Mesenchymal stem cell (in vitro differentiated cells and primary cell): ENCODE measurements around the gene ZNF611.
"Not testable (repeated sequence)": the region's sequence is repeated elsewhere in the genome, so short reads cannot be mapped to it uniquely, and the experiment has no call there.

Source experiments
- DNase-seq: peaks from one replicate; pipeline ENCODE4 v3.0.0-alpha.2; 2013
- H2AFZ ChIP-seq: one replicate; pipeline ENCODE4 v1.6.1; 2013; ENCODE audit warnings: low read depth, mild to moderate bottlenecking, control low read depth, inconsistent platforms, low read length, moderate library complexity
- H2AK5ac ChIP-seq: 2 replicates; pipeline ENCODE4 v1.6.1; 2013; ENCODE audit warnings: low read length, moderate library complexity, mild to moderate bottlenecking, inconsistent platforms; ENCODE audit not compliant: severe bottlenecking
- H2BK120ac ChIP-seq: one replicate; pipeline ENCODE4 v1.6.1; 2013; ENCODE audit warnings: low read depth, mild to moderate bottlenecking, inconsistent platforms, low read length, moderate library complexity
- H2BK12ac ChIP-seq, 2 experiments: one replicate each; pipeline ENCODE4 v1.6.1; 2013; ENCODE audit warnings: inconsistent platforms in 2 of 2, low read length in 2 of 2, mild to moderate bottlenecking in 2 of 2, moderate library complexity in 2 of 2, control low read depth in 1 of 2
- H2BK15ac ChIP-seq: one replicate; pipeline ENCODE4 v1.6.1; 2013; ENCODE audit warnings: mild to moderate bottlenecking, low read depth, inconsistent platforms; ENCODE audit not compliant: poor library complexity, severe bottlenecking
- H2BK5ac ChIP-seq: 2 replicates; pipeline ENCODE4 v1.6.1; 2013; ENCODE audit warnings: low read depth, mild to moderate bottlenecking, low read length, control low read depth, inconsistent platforms; ENCODE audit not compliant: poor library complexity, severe bottlenecking
- H3K14ac ChIP-seq, 2 experiments: one replicate each; pipeline ENCODE4 v1.6.1; 2013; ENCODE audit warnings: inconsistent platforms in 2 of 2, low read length in 2 of 2, control low read depth in 1 of 2, mild to moderate bottlenecking in 1 of 2, moderate library complexity in 1 of 2
- H3K18ac ChIP-seq, 2 experiments: one replicate each; pipeline ENCODE4 v1.6.1; 2013; ENCODE audit warnings: inconsistent platforms in 2 of 2, low read length in 2 of 2, control low read depth in 1 of 2, low read depth in 1 of 2, mild to moderate bottlenecking in 1 of 2
- H3K23ac ChIP-seq, 2 experiments: one replicate each; pipeline ENCODE4 v1.6.1; 2013; ENCODE audit warnings: inconsistent platforms in 2 of 2, low read length in 2 of 2, mild to moderate bottlenecking in 2 of 2, moderate library complexity in 2 of 2, control low read depth in 1 of 2
- H3K27ac ChIP-seq: 2 replicates; pipeline ENCODE4 v1.5.1; 2013; ENCODE audit warnings: mild to moderate bottlenecking, moderate library complexity, low read length, control low read depth, inconsistent platforms; ENCODE audit not compliant: poor library complexity, severe bottlenecking
- H3K27me3 ChIP-seq, 2 experiments: 2 replicates each; pipeline versions ENCODE4 v1.6.1 to v1.7.0; 2013; ENCODE audit warnings: low read length in 2 of 2, mild to moderate bottlenecking in 2 of 2, moderate library complexity in 2 of 2, control low read depth in 1 of 2, inconsistent platforms in 1 of 2; ENCODE audit not compliant: control insufficient read depth in 1 of 2, insufficient read depth in 1 of 2
- H3K36me3 ChIP-seq, 2 experiments: 2 replicates each; pipeline versions ENCODE4 v1.6.1 to v1.7.0; 2013; ENCODE audit warnings: low read length in 2 of 2, control low read depth in 1 of 2, inconsistent platforms in 1 of 2, low read depth in 1 of 2, mild to moderate bottlenecking in 1 of 2; ENCODE audit not compliant: insufficient read depth in 2 of 2, control insufficient read depth in 1 of 2
- H3K4ac ChIP-seq, 2 experiments: one replicate each; pipeline ENCODE4 v1.6.1; 2013; ENCODE audit warnings: inconsistent platforms in 2 of 2, low read length in 2 of 2, mild to moderate bottlenecking in 2 of 2, moderate library complexity in 2 of 2, control low read depth in 1 of 2, low read depth in 1 of 2
- H3K4me1 ChIP-seq: 2 replicates; pipeline ENCODE4 v1.6.1; 2013; ENCODE audit warnings: low read depth, low read length, control low read depth; ENCODE audit not compliant: control insufficient read depth, insufficient read depth
- H3K4me2 ChIP-seq: 2 replicates; pipeline ENCODE4 v1.6.1; 2013; ENCODE audit warnings: low read length, mild to moderate bottlenecking, inconsistent platforms; ENCODE audit not compliant: poor library complexity, severe bottlenecking
- H3K4me3 ChIP-seq, 2 experiments: 2 replicates each; pipeline versions ENCODE4 v1.5.1 to v1.7.0; 2013; ENCODE audit warnings: low read length in 2 of 2, mild to moderate bottlenecking in 2 of 2, control low read depth in 1 of 2, low read depth in 1 of 2; ENCODE audit not compliant: insufficient read depth in 1 of 2
- H3K79me1 ChIP-seq: replicated peaks from 2 replicates; pipeline ENCODE4 v1.6.1; 2013; ENCODE audit warnings: mild to moderate bottlenecking, control low read depth, low read length, inconsistent platforms; ENCODE audit not compliant: poor library complexity, severe bottlenecking
- H3K9ac ChIP-seq: 2 replicates; pipeline ENCODE4 v1.7.0; 2013; ENCODE audit warnings: mild to moderate bottlenecking, low read length, moderate library complexity
- H3K9me3 ChIP-seq: 2 replicates; pipeline ENCODE4 v1.7.0; 2013; ENCODE audit warnings: mild to moderate bottlenecking, low read length; ENCODE audit not compliant: control insufficient read depth
- H4K8ac ChIP-seq: one replicate; pipeline ENCODE4 v1.6.1; 2013; ENCODE audit warnings: inconsistent platforms, mild to moderate bottlenecking, low read length, moderate library complexity
- H4K91ac ChIP-seq: one replicate; pipeline ENCODE4 v1.6.1; 2013; ENCODE audit warnings: mild to moderate bottlenecking, low read length, inconsistent platforms
- WGBS: methylation state at CpG from one replicate; pipeline ENCODE4 v1.1.7; 2013; ENCODE audit warnings: mixed read lengths; 5-methylcytosine and 5-hydroxymethylcytosine counted together

Gene ZNF611

DNA sequence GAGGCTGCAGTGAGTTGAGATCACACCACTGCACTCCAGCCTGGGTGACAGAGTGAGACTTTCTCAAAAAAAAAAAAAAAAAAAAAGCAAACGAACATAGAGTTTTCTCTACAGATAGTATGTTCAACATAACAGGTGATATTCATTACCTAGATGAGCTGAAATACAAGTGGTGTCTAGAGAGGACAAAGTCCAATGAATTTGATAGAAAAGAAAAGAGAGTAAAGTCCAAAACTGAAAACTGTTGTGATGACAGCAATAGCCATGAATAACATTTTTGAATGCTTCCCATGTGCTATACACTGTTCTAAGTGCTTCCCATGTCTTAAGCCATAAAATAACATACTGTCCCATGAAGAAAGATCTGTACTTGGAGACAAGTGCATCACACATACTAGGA lies 53.6 kb downstream of the ZNF611 start:
- H3K23ac ChIP-seq, H3K4me3 ChIP-seq, H3K27me3 ChIP-seq, H4K91ac ChIP-seq, H3K9me3 ChIP-seq, H2AK5ac ChIP-seq, H3K4me2 ChIP-seq, H3K9ac ChIP-seq, H3K4ac ChIP-seq, H4K8ac ChIP-seq, H2BK12ac ChIP-seq, H3K79me1 ChIP-seq, H3K14ac ChIP-seq, H2BK5ac ChIP-seq, H2BK120ac ChIP-seq, H2BK15ac ChIP-seq, H2AFZ ChIP-seq, H3K4me1 ChIP-seq, H3K27ac ChIP-seq, H3K18ac ChIP-seq, DNase-seq: not testable (repeated sequence)
- no CpG with 5 or more reads among the region's 1 CpG for WGBS
- peaks cover 16 to 23% of the 10 kb centered on the region in 2 experiments for H3K36me3 ChIP-seq

- 90% methylated on average over 5 of the region's 5 CpGs for WGBS
These were observed 55.2 kb downstream of the ZNF611 start for GRCh38 chr19:52679598-52679997.

DNA sequence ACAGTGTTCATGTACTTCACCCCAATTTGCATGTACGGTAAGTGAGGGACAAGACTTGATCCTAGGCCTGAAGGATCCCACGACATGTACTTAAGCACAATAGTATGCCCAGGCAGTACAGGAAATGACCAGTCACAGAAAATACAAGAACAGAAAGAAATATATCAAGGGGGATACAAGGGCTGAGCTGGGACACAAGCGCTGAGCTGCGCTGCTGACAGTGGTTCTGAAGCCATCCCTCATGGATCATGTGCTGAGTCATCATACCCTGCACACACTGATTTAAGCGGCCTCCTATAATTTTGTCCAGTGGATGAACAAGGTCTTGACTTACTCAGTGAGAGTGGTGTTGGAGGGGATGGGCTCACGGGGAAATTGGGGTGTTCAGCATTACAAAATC lies 59.6 kb downstream of the ZNF611 start:
- not testable (repeated sequence) for H3K14ac ChIP-seq, H3K79me1 ChIP-seq, H3K4me3 ChIP-seq, DNase-seq, H2AK5ac ChIP-seq, H2BK120ac ChIP-seq, H2BK5ac ChIP-seq, H3K4me2 ChIP-seq, H3K4ac ChIP-seq, H2AFZ ChIP-seq, H3K27ac ChIP-seq, H4K91ac ChIP-seq, H3K27me3 ChIP-seq, H3K18ac ChIP-seq, H2BK15ac ChIP-seq, H3K23ac ChIP-seq, H3K4me1 ChIP-seq, H3K9ac ChIP-seq, H3K9me3 ChIP-seq, H4K8ac ChIP-seq, H2BK12ac ChIP-seq
- peaks cover 14 to 15% of the 10 kb centered on the region in 2 experiments for H3K36me3 ChIP-seq
- WGBS: 89% methylated on average over 6 of the region's 6 CpGs

More at GRCh38 chr19:52679598-52679997, 55.2 kb downstream of the ZNF611 start:
- Histone ChIP-seq H2AFZ (no peak overlapping the region), H3K36me3 (peaks cover 16 to 27% of the 10 kb centered on the region in 2 experiments), H3K4me1 (peaks cover 2% of the 10 kb centered on the region), H2AK5ac (no peak overlapping the region), H3K18ac (no peak overlapping the region), H3K23ac (no peak overlapping the region), H3K4me2 (no peak overlapping the region), H3K9me3 (no peaks in the 10 kb centered on the region), H3K4me3 (no peak overlapping the region), H3K79me1 (peaks cover 8% of the 10 kb centered on the region), H3K9ac (no peak overlapping the region), H2BK15ac (no peak overlapping the region), H4K91ac (no peak overlapping the region), H4K8ac (no peak overlapping the region), H3K14ac (no peak overlapping the region), H3K4ac (no peak overlapping the region), H2BK5ac (no peak overlapping the region), H2BK12ac (no peak overlapping the region), H2BK120ac (no peak overlapping the region), H3K27me3 (no peaks in the 10 kb centered on the region), H3K27ac (no peak overlapping the region)
- DNase-seq: no peak

- H3K27me3 ChIP-seq: no peaks in the 10 kb centered on the region
- no peak overlapping the region for H2AK5ac ChIP-seq
- no peak overlapping the region for H2BK15ac ChIP-seq
- peak; percentile 46 for DNase-seq
- peaks cover 11% of the 10 kb centered on the region for H3K79me1 ChIP-seq
- no peak overlapping the region for H2BK12ac ChIP-seq
- no peak overlapping the region for H2BK5ac ChIP-seq
- H3K4me3 ChIP-seq: no peak overlapping the region
- H3K4me1 ChIP-seq: peaks cover 5% of the 10 kb centered on the region
- no peak overlapping the region for H3K4me2 ChIP-seq
- no peak overlapping the region for H3K9ac ChIP-seq
- no peak overlapping the region for H4K8ac ChIP-seq
- H3K27ac ChIP-seq: no peak overlapping the region
- WGBS: 89% methylated on average over 3 of the region's 4 CpGs
- H2AFZ ChIP-seq: no peak overlapping the region
- H3K4ac ChIP-seq: no peak overlapping the region
- no peak overlapping the region for H3K18ac ChIP-seq
- H3K36me3 ChIP-seq: peaks cover 12 to 14% of the 10 kb centered on the region in 2 experiments
- no peak overlapping the region for H2BK120ac ChIP-seq
- H3K9me3 ChIP-seq: no peaks in the 10 kb centered on the region
- H3K23ac ChIP-seq: no peak overlapping the region
- no peak overlapping the region for H3K14ac ChIP-seq
- H4K91ac ChIP-seq: no peak overlapping the region
These were observed 61.8 kb downstream of the ZNF611 start for GRCh38 chr19:52673014-52673413.
